Posterior vena cava (tissue), 2 donors: ENCODE results near the gene RREB1. TPM values are rescaled to one million over a fixed set of nuclear protein-coding genes. Genes with fewer than 3 reads are reported as not detected.

Experiments
- DNase-seq: peaks from one replicate; pipeline ENCODE4 v3.0.0-alpha.2; 2020; ENCODE audit warnings: low spot score
- intact Hi-C, 2 donors: fragments of 100-400 bp; cut with DNase I; formaldehyde crosslinking; loops; one replicate each; pipeline versions ENCODE4 v1.14.1 to v1.14.2; 2022 to 2023
- total RNA-seq, 2 donors: library from RNA; stranded (reverse); fragmentation: NEBNext Ultra II Directional; extraction: Animal tissue kit (Norgen Biotek cat#: 25700); gene quantifications; one replicate each; pipeline ENCODE4 v1.2.1, GENCODE V29; 2021
- donor health status: DM: yes; HTN: yes; CAD: no.
- donor health status: DM: yes; HTN: yes; CAD: no.

RREB1 gene
- total RNA-seq, 2 donors from 2014 or later, result 28.8 to 31.8 TPM

DNA sequence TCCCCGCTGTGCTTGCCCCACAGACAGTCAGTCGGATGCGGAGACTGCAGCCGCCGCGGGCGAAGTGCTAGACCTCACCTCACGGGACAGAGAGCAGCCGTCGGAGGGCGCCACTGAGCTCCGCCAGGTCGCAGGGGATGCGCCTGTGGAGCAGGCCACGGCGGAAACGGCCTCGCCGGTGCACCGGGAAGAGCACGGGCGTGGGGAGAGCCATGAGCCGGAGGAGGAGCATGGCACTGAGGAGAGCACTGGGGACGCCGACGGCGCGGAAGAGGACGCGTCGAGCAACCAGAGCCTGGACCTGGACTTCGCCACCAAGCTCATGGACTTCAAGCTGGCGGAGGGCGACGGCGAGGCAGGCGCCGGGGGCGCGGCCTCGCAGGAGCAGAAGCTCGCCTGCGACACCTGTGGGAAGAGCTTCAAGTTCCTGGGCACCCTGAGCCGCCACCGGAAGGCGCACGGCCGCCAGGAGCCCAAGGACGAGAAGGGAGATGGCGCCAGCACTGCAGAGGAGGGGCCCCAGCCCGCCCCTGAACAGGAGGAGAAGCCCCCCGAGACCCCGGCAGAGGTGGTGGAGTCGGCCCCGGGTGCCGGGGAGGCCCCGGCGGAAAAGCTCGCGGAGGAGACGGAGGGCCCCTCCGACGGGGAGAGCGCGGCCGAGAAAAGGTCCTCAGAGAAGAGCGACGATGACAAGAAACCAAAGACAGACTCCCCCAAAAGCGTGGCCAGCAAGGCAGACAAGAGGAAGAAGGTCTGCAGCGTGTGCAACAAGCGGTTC, 138.8 kb downstream of the RREB1 start:
- intact Hi-C loops, result loop anchor here (5.0 to 10.0 kb wide), 3 partner anchors 142 to 564 kb away; partner anchors contain the start of gene RREB1 (in 1 of the 2)
- peak; percentile 70 for DNase-seq

DNA sequence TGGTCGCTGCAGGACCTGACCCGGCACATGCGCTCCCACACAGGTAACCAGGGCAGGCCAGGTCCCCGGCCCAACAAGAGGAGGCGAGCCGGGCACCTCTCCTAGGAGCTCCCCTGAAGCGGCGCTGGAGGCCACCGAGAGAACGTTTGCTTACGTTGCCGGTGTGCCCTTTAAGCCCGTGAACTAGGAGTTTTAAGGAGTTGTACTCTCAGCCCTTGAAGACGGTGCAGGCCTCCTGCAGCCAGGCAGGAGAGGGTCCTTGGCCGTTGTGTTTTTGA, 139.4 kb downstream of the RREB1 start:
- intact Hi-C loops, result loop anchor here (5.0 to 10.0 kb wide), 3 partner anchors 142 to 565 kb away; partner anchors contain the start of gene RREB1 (in 1 of the 2)
- peak; percentile 78 for DNase-seq

DNA sequence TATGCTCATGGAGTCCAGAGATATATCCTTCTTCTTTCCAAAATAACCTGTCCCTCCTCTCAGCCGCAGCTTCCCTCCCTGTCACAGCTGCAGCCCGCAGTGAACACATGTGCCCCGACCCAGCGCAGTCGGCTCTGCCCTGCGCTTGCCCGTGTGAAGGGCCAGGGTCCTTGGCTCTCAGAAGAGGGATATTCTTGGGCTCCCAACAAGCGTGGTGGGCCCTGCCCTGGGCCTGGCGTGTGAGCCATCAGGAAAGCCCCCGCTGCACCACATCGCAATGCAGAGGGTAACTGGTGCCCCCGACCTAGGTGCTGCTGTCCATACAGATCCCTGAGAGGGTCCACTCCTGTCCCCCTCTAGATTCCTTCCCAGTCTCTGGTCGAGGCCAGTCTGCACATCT, 140.1 kb downstream of the RREB1 start:
- intact Hi-C loops, result loop anchor here (5.0 to 10.0 kb wide), 3 partner anchors 143 to 566 kb away; partner anchors contain the start of gene RREB1 (in 1 of the 2)
- no peak for DNase-seq

DNA sequence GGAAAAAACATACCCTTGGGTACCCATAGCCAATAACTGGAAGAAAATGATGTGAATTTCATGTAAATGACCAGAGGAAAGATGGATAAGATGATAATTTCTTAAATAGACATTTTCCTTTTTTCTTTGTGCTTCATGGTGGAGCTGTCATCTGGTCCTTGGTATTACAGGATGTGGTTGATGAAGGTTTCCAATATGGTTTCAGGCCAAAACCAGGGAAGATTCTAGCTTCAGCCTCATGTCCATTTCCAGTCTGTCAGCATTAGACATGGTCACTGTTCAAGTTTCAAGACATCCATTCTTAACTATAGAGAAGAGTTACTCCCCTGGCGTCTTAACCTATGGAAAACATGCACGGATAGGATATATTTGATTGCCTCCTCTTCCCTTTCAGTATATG, 141.6 kb downstream of the RREB1 start:
- intact Hi-C loops, result loop anchor here (5.0 to 10.0 kb wide), 3 partner anchors 145 to 567 kb away; partner anchors contain the start of gene RREB1 (in 1 of the 2)
- DNase-seq, result no peak

DNA sequence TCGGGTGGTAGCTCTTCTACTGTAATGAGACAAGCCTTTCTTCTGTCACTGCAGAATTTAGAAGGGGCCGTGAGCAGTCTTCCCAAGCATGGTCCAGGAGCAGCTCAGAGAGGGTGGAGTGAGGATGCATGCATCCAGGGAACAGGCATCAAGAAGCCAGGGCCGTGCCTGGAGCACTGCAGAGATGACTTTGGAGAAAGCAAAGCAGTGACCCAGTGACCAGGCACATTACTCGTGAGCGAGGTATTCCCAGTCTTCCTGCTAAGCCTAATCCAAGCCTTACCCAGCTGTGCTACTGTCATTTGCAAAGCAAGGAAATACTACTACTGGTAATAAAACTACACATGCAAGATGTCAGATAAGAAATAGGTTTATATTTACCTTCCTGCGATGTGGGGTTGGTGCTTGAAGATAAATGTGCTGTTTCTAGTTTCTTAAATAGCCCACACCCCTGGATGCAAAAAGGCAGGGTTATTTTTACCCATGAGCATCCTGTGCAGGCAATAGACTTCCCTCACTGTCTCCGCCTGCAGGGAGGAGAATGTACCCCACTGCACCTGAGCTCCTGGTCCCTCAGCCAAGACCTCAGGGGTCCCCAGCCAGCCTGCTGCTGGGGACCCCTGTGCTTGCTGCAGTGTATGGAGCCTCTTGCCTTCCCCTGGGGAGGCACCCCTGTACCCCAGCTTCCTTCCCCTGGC, 142.3 kb downstream of the RREB1 start:
- intact Hi-C loops, result loop anchor here (5.0 to 10.0 kb wide), 3 partner anchors 145 to 568 kb away; partner anchors contain the start of gene RREB1 (in 1 of the 2)
- peak; percentile 62 for DNase-seq

DNA sequence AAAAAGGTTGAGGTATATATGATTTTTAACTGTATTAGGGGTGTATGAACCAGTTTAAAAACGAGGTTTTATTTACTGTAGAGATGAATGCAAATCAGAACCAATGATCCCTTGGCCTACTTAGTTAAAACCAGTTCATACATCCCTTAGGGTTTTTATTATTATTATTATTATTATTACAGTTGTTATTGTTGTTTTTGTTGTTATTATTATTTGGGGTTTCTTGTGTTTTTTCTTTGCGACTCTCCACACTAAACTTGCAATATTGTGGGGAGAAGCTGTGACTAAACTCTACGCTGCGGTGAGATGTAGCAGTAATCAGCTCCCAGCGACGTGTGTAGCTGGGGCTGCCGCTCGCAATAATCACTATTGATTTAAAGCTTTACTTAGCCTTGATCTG, 143.1 kb downstream of the RREB1 start:
- intact Hi-C loops, result no loop called here
- DNase-seq, result no peak

DNA sequence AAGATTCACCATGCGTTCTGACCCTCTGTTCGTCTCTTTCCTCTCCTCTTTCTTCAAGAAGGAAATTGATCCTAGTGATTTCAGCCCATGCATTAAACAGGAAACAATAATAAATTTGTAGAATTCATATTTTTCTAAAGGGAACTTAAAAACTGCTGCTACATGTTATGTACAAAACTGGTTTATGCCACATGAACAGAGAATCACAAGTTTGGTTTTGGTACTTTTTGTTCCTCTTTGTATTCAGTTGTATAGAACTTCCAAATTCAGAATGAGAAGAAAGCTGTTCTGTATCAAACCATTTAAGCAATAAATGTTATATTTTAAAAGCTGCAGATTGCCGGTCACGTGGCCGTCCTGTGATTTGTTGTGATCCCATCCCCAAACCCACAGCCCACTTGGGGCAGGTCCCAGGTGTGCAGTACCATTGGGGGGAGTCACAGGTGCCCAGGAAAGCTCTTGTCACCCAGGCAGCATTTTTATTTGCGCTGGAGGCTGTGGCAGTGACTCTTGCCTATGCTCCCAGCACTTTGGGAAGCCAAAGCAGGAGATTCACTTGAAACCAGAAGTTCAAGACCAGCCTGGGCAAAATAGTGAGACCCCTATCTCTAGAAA, 144.0 kb downstream of the RREB1 start:
- intact Hi-C loops, result no loop called here

DNA sequence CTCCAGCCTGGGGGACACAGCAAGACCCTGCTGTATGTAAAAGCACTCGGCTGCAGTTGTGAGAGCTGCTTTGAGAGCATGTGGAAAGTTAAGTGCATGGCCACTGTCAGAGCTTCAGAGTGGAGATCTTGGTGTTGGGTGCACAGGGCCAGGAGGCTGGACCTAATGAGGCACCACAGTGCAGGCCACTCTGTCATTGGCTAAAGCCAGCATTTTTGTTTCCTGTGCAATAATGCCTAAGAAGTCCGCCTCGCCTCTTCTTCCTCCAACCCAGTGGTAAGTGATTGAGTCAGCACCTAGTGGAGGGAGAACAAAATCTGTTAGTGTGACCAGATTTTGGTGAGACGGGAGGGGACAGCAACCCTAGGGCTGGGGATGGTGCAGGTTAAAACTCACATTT, 144.6 kb downstream of the RREB1 start:
- intact Hi-C loops, result no loop called here
- peak; percentile 72 for DNase-seq

More for the DNA sequence above, 144.0 kb downstream of the RREB1 start:
- DNase-seq, result peak; percentile 50

DNA sequence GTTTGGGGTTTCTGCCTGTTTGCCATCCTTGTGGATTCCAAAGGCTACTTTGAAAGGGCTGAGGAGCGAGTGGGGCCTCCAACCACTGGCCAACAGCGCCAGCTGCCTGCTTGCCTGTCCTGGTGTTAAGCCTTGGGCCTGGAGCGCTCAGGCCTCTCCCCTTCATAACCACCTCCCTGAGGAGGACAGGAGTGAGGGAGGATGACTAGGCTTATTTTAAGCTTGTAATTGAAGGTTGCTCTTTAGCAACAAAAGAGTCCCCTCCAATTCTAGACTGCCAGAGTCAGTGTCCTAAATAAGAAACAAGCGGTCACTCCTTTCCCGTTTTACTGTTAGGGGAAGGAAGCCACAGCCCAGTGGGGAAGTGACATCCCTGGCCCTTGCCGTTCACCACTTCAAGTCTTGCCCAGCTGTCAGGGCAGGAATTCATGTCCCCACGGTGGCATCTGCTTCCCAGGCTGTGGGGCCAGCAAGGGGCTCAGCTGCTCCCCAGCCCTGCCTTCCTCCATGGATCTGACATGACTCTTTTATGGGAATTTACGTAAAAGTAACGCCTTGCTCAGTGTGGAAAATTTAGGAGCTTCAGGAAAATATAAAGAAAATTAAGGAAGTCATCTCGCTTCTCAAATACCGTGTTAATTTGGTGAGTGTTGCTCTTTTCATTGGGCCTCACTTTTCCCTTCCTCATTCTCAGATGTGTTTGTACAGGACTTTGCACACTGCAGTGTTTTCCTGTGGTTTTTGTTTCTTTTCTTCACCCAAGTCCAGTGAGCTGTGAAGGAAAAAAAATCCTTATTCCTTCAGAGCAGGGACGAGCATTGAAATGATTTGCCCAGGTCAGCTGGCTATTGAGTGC, 147.4 kb downstream of the RREB1 start:
- DNase-seq, result peak; percentile 76
- intact Hi-C loops, result no loop called here

DNA sequence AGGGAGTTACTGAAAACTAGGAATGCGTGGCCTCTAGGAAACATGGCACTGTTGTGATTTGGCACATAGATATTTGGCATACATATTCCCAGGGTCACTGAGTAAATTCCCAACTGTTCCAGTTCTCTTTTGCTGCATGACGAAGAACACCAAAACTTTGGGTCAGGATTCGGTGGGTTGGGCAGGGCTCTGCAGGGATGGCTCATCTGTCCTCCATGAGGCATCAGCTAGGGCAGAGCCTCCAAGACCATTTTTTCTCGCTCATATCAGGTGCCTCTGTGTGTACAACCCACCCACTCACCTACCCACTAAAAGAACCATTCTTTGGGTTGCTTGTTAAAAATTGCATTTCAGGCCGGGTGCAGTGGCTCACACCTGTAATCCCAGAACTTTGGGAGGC, 148.2 kb downstream of the RREB1 start:
- intact Hi-C loops, result no loop called here
- DNase-seq, result peak; percentile 16

DNA sequence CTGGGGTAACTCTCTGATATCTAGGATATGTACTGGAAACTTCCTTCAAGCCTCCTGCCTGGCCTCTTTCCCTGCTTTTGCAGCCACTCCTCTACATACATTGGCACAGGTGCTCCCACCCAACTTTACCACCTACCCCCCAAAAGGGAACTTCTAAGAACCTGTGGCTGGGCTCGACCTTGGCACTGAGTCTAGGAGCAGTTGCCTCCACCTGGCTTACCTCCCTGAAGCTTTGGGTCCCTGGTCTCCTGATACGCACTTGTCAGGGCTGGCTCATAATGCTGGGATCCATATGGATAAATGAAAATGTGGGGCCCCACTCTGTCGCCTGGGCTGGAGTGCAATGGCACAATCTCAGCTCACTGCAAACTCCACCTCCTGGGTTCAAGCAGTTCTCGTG, 149.0 kb downstream of the RREB1 start:
- peak; percentile 16 for DNase-seq

DNA sequence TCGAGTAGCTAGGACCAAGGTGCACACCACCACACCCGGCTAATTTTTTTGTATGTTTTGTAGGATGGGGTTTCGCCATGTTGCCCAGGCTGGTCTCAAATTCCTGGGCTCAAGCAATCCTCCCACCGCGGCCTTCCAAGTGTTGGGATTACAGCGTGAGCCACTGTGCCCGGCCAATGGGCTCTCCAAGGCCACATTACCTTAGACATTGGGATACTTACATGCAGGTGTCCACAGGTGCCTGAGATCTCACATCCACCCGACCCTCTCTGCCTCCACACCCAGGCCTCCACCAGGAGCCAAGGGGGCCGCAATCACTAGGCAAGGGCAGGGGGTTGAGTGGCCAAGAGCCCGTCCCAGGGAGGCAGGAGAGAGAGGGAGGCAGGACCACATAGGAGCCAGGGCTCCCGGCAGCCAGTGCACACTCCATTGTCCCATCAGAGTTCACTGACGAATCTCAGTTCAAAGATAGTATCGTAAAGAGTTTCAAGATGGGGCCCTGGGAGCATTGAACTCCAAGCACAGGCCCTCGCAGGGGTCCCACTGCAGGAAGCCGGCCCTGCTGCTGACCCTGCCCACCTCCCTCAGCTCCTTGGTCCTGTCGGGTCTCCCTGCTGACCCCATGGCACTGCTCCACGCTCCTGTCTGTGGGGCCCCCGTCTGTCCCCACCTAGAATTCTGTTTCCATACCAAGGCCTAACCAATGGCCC, 149.9 kb downstream of the RREB1 start:
- DNase-seq, result peak; percentile 58
- intact Hi-C loops, result no loop called here

More for the DNA sequence above, 149.0 kb downstream of the RREB1 start:
- intact Hi-C loops, result no loop called here

DNA sequence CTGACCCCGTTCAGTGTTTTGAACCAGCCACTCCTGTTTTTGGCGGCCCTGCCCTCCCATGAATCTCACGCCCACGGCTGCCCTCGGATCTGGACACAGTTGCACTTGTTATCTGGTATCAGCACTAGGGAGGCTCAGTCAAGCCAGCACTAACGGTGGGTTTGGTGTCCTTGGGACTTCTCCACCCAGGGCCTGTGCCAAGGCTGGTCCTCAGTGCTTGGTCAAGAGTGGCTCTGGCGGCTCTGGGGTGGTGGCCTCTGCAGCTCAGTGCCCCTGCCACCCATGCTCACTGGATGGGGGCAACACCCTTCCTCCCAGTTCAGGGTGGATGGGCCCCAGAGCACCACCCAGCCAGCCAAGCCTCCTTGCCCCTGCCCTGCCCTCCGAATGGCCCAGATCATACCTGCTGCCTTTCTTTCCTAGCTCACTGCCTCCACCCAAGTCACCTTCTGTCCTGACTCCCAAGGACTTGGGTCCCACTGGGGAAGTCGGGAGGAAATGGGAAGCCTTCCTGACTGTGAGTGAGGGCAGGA, 150.5 kb downstream of the RREB1 start:
- intact Hi-C loops, result no loop called here
- peak; percentile 61 for DNase-seq

DNA sequence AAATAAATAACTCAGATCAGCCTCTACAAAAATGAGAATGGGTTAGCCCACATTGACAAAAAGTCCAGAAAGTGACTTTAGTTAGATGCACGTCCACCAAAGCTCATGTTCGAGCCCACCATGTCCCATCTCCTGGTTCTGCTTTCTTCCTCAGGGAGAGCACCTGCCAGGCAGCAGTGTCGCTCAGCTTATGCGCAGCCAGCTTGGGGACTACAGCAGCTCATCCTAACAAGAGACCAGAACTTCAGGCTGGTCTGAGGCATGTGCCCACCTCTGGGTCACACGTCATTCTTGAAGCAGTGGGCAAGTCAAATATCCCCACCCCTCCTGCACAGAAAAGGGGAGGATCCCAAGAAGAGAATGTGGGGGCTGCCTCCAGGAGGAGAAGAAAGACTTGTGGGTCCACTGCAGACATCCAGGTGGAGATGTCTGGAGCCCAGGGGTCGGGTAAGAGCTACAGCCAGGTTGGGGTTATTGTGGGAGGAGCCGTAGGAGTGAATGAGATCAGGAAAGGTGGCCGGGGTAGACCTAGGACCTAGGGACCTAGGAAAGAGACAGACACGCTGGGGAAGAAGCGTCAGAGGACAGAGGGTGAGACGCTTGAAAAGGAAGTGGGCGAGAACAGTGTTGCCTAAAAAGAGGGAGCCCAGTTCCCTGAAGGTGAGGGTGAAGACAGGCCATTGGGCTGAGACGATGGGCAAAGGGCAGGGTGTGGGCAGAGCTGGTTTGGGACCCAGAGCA, 152.7 kb downstream of the RREB1 start:
- peak; percentile 71 for DNase-seq
- intact Hi-C loops, result no loop called here

DNA sequence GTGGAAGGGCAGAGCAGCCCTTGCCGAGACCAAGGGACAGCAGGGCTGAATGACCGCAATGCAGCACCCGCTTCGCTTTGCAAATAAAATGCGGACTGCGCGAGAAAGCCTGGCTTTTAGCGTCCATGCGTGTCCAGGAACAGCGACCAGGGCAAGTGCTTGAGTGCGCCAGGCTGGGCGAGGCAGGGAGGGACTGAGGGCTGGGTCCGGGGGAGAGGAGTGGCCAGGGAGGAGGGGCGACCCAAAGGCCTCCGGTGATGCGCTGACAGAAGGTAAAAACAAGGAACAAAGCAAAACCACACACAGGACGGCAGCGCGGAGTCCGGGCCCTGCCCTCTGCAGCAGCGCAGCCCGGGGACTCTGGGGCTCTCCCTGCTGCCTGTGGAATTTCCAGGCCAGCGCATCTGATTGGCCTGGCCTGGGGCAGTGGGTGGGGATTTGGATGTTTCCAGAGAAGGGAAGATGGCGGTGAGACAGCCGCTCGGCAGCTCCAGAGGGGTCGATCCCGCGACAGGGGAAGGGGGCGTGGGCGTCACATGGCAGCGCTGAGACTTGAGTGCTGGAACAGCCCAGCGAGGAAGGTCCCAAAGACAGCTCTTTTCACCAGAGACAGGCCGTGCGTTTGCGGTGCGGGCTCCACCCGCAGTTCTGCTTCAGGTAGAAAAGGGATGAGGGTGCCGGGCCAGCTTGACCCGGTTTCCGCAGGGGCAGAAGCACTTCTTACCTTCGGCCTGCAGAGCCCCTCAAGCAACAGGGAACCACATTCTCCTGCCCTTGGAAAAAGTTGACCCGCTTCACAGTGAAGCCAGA, 153.5 kb downstream of the RREB1 start:
- DNase-seq, result peak; percentile 94
- intact Hi-C loops, result no loop called here

DNA sequence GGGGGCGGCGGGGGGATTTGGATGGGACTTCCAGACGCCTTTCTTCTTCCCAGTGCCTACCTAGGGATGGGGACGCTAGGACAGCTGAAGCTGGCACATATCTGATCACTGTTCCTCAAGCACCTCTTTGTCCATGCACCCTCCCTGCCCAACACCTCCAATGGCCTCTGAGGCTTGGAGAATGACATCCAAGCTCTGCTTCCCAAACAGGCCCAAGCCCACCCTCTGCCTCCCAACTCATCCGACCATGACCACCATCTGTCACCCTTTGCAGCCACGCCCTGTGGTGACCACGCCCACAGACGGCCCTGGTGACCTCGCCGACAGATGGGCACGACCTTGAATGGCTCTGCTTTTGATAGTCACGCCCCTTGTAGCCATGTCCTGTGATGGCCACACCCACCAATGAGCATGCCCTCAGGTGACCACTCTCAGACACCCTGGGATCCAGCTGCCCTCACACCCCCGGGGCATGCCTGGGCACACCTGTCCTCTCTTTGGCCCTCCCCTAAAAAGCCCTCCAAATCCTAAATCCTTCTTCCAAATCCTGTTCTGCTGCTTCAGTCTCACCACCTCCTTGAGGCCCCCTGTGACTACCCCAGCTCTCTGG, 154.2 kb downstream of the RREB1 start:
- intact Hi-C loops, result no loop called here
- DNase-seq, result peak; percentile 75
